ENCODE measurements around the gene HBM.
"Not testable (repeated sequence)": the region's sequence is repeated elsewhere in the genome, so short reads cannot be mapped to it uniquely, and the experiment has no call there.

The HBM gene

GRCh38 chr16:194516-194915, 28.7 kb downstream of the HBM start:
- DNase-seq (ENCODE audit: low spot score in 2 of 2) (no peak), ATAC-seq (ENCODE audit: low read depth) (no peak)
- Mint-ChIP-seq H3K9me3 (no peaks in the 10 kb centered on the region), H3K27ac (no peak overlapping the region), H3K36me3 (peaks cover 17% of the 10 kb centered on the region), H3K4me3 (no peak overlapping the region), H3K27me3 (no peaks in the 10 kb centered on the region), H3K4me1 (no peaks in the 10 kb centered on the region)

DNA sequence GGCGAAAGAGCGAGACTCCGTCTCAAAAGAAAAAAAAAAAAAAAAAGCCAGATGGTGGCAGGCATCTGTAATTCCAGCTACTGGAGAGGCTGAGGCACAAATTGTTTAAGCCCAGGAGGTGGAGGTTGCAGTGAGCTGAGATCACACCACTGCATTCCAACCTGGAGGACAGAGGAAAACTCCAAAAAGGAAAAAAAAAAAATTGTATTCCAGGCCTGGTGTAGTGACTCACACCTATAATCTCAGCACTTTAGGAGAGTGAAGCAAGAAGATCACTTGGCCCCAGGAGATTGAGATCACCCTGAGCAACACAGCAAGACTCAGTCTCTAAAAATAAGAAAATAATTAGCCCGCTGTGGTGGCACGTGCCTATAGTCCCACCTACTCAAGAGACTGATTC, 34.6 kb downstream of the HBM start:
- Mint-ChIP-seq H3K4me3 (no peak overlapping the region), H3K36me3 (peaks cover 8% of the 10 kb centered on the region), H3K9me3 (no peaks in the 10 kb centered on the region), H3K27ac (no peak overlapping the region), H3K4me1 (no peaks in the 10 kb centered on the region), H3K27me3 (no peaks in the 10 kb centered on the region)
- ATAC-seq (ENCODE audit: low read depth) (no peak), DNase-seq (ENCODE audit: low spot score in 2 of 2) (no peak)

- ATAC-seq (ENCODE audit: low read depth) (no peak), DNase-seq (ENCODE audit: low spot score in 2 of 2) (no peak)
- H3K27me3 Mint-ChIP-seq, result no peaks in the 10 kb centered on the region
- no peak overlapping the region for H3K4me3 Mint-ChIP-seq
- H3K36me3 Mint-ChIP-seq, result peaks cover 20% of the 10 kb centered on the region
- H3K9me3 Mint-ChIP-seq, result no peaks in the 10 kb centered on the region
- no peak overlapping the region for H3K27ac Mint-ChIP-seq
- H3K4me1 Mint-ChIP-seq, result no peaks in the 10 kb centered on the region
These were observed 37.5 kb downstream of the HBM start for GRCh38 chr16:203246-203645.

GRCh38 chr16:204046-204445, 38.3 kb downstream of the HBM start:
- not testable (repeated sequence) for ATAC-seq (ENCODE audit: low read depth); H3K27me3 Mint-ChIP-seq; H3K4me3 Mint-ChIP-seq; H3K4me1 Mint-ChIP-seq; H3K9me3 Mint-ChIP-seq; DNase-seq (ENCODE audit: low spot score in 2 of 2); H3K27ac Mint-ChIP-seq
- H3K36me3 Mint-ChIP-seq, result peaks cover 23% of the 10 kb centered on the region

DNA sequence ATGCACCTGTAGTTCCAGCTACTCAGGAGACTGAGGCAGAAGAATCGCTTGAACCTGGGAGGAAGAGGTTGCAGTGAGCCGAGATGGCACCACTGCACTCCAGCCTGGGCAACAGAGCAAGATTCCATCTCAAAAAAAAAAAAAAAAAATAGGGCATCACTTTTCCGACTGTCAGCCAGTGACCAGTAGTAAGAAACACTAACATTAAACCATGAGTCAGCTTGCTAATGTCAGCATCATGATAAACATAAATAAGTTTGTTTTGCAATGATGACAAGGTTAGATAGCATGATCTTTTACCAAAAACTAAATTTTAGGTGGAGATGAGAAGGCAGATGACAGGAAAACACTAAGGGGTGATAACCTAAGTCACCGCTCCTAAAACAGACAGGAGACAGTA, 43.6 kb downstream of the HBM start:
- not testable (repeated sequence) for ATAC-seq (ENCODE audit: low read depth); H3K27ac Mint-ChIP-seq; H3K9me3 Mint-ChIP-seq; H3K27me3 Mint-ChIP-seq; H3K4me1 Mint-ChIP-seq; DNase-seq (ENCODE audit: low spot score in 2 of 2); H3K4me3 Mint-ChIP-seq
- H3K36me3 Mint-ChIP-seq, result peaks cover 18% of the 10 kb centered on the region

GRCh38 chr16:211631-212180, 45.9 kb downstream of the HBM start:
- not testable (repeated sequence) for ATAC-seq (ENCODE audit: low read depth); H3K4me3 Mint-ChIP-seq; DNase-seq (ENCODE audit: low spot score in 2 of 2); H3K9me3 Mint-ChIP-seq; H3K4me1 Mint-ChIP-seq; H3K27me3 Mint-ChIP-seq; H3K27ac Mint-ChIP-seq
- peaks cover 11% of the 10 kb centered on the region for H3K36me3 Mint-ChIP-seq

DNA sequence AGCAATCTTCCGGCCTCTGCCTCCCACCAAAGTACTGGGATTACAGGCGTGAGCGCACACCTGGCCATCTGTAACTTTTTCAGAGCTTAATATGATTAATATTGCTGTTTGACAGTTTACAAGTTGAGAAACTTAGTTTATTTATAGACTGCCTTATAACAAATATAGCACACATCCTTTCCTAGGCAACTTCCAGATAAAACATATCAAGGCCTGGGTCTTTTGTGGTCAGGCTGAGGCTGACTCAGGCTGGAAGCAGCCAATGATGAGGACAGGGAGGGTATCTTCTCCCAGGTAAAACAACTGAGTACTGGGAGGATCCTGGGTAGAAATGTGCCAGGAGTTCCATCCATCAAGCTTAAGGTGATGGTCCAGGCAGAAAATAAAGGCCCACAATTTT, 47.2 kb downstream of the HBM start:
- Mint-ChIP-seq H3K36me3 (peaks cover 10% of the 10 kb centered on the region), H3K27ac (no peak overlapping the region), H3K4me1 (no peaks in the 10 kb centered on the region), H3K4me3 (no peak overlapping the region), H3K27me3 (no peaks in the 10 kb centered on the region), H3K9me3 (no peaks in the 10 kb centered on the region)
- no peak for DNase-seq (ENCODE audit: low spot score in 2 of 2)
- no peak for ATAC-seq (ENCODE audit: low read depth)
